Stomach (tissue), 4 donors: ENCODE data around the gene SRPRB.

Experiments used
- POLR2A ChIP-seq, 4 donors: fragments of 450-650 bp; IDR thresholded peaks; one replicate each; pipeline ENCODE4 v1.6.1; 2016; ENCODE audit warnings: antibody characterized with exemption in 4 of 4, control low read depth in 2 of 4, mild to moderate bottlenecking in 1 of 4, moderate library complexity in 1 of 4
- POLR2AphosphoS5 ChIP-seq, 3 donors: sonication (generic); formaldehyde crosslinking; IDR thresholded peaks; one replicate each; pipeline ENCODE4 v1.6.1; 2016; ENCODE audit warnings: antibody characterized with exemption in 3 of 3
- TF ChIP-seq, protein P1 (sequence below), 7 experiments: fragments of 450-650 bp in 4 of 7; fragments of 200-600 bp in 3 of 7; sonication (generic) in 3 of 7; IDR thresholded peaks; one replicate each; pipeline ENCODE4 v1.5.1; 2016 to 2019; ENCODE audit warnings: antibody characterized with exemption in 7 of 7, control low read depth in 2 of 7, mild to moderate bottlenecking in 1 of 7

- TF ChIP-seq POLR2A (IDR thresholded peaks at IDR 0.05), result no peak
- TF ChIP-seq, protein P1, sequence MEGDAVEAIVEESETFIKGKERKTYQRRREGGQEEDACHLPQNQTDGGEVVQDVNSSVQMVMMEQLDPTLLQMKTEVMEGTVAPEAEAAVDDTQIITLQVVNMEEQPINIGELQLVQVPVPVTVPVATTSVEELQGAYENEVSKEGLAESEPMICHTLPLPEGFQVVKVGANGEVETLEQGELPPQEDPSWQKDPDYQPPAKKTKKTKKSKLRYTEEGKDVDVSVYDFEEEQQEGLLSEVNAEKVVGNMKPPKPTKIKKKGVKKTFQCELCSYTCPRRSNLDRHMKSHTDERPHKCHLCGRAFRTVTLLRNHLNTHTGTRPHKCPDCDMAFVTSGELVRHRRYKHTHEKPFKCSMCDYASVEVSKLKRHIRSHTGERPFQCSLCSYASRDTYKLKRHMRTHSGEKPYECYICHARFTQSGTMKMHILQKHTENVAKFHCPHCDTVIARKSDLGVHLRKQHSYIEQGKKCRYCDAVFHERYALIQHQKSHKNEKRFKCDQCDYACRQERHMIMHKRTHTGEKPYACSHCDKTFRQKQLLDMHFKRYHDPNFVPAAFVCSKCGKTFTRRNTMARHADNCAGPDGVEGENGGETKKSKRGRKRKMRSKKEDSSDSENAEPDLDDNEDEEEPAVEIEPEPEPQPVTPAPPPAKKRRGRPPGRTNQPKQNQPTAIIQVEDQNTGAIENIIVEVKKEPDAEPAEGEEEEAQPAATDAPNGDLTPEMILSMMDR (IDR thresholded peaks at IDR 0.05), result no peak
- no peak for TF ChIP-seq POLR2AphosphoS5 (IDR thresholded peaks at IDR 0.05)
These were observed 23.7 kb downstream of the SRPRB start for GRCh38 chr3:133829310-133829707.
